ENCODE measurements around the gene CCDC7. TPM values are rescaled to one million over a fixed set of nuclear protein-coding genes. Genes with fewer than 3 reads are reported as not detected.
"Not testable (repeated sequence)": the region's sequence is repeated elsewhere in the genome, so short reads cannot be mapped to it uniquely, and the experiment has no call there.

The CCDC7 gene
- total RNA-seq, 1 donor from 2014 or later, result 20.9 TPM

GRCh38 chr10:32687546-32687945, 241.6 kb downstream of the CCDC7 start:
- intact Hi-C loops (cut with micrococcal nuclease), result no loop called here

- intact Hi-C loops (cut with micrococcal nuclease), result no loop called here
These were observed 246.2 kb downstream of the CCDC7 start for GRCh38 chr10:32692174-32692573.

- intact Hi-C loops (cut with micrococcal nuclease), result no loop called here
These were observed 247.6 kb downstream of the CCDC7 start for GRCh38 chr10:32693441-32693979.

GRCh38 chr10:32699683-32700082, 253.7 kb downstream of the CCDC7 start:
- intact Hi-C loops (cut with micrococcal nuclease), result not testable (repeated sequence)

GRCh38 chr10:32713560-32713959, 267.6 kb downstream of the CCDC7 start:
- intact Hi-C loops (cut with micrococcal nuclease), result no loop called here

GRCh38 chr10:32731527-32731926, 285.6 kb downstream of the CCDC7 start:
- intact Hi-C loops (cut with micrococcal nuclease), result no loop called here

- intact Hi-C loops (cut with micrococcal nuclease), result no loop called here
These were observed 293.0 kb downstream of the CCDC7 start for GRCh38 chr10:32738958-32739357.

- intact Hi-C loops (cut with micrococcal nuclease), result no loop called here
These were observed 298.4 kb downstream of the CCDC7 start for GRCh38 chr10:32744321-32744720.

- intact Hi-C loops (cut with micrococcal nuclease), result no loop called here
These were observed 300.9 kb downstream of the CCDC7 start for GRCh38 chr10:32746869-32747268.

- intact Hi-C loops (cut with micrococcal nuclease), result no loop called here
These were observed 305.6 kb downstream of the CCDC7 start for GRCh38 chr10:32751582-32751981.

GRCh38 chr10:32754900-32755299, 309.0 kb downstream of the CCDC7 start:
- intact Hi-C loops (cut with micrococcal nuclease), result not testable (repeated sequence)

- intact Hi-C loops (cut with micrococcal nuclease), result no loop called here
These were observed 325.3 kb downstream of the CCDC7 start for GRCh38 chr10:32771217-32771616.

- intact Hi-C loops (cut with micrococcal nuclease), result no loop called here
These were observed 327.2 kb downstream of the CCDC7 start for GRCh38 chr10:32773105-32773504.

- intact Hi-C loops (cut with micrococcal nuclease), result no loop called here
These were observed 341.0 kb downstream of the CCDC7 start for GRCh38 chr10:32786968-32787367.

- intact Hi-C loops (cut with micrococcal nuclease), result no loop called here
These were observed 341.8 kb downstream of the CCDC7 start for GRCh38 chr10:32787690-32788284.

GRCh38 chr10:32788359-32788758, 342.4 kb downstream of the CCDC7 start:
- intact Hi-C loops (cut with micrococcal nuclease), result no loop called here

GRCh38 chr10:32790483-32790882, 344.5 kb downstream of the CCDC7 start:
- intact Hi-C loops (cut with micrococcal nuclease), result no loop called here

GRCh38 chr10:32793033-32793432, 347.1 kb downstream of the CCDC7 start:
- intact Hi-C loops (cut with micrococcal nuclease), result no loop called here

- intact Hi-C loops (cut with micrococcal nuclease), result loop anchor here (1.0 kb wide), 3 partner anchors 213 to 360 kb away; no protein-coding TSS in a partner anchor
These were observed 349.8 kb downstream of the CCDC7 start for GRCh38 chr10:32795598-32796183.

- intact Hi-C loops (cut with micrococcal nuclease), result not testable (repeated sequence)
These were observed 351.5 kb downstream of the CCDC7 start for GRCh38 chr10:32797393-32797792.

GRCh38 chr10:32846974-32847373, 401.0 kb downstream of the CCDC7 start:
- intact Hi-C loops (cut with micrococcal nuclease), result no loop called here

GRCh38 chr10:32851301-32851700, 405.4 kb downstream of the CCDC7 start:
- intact Hi-C loops (cut with micrococcal nuclease), result no loop called here

- intact Hi-C loops (cut with micrococcal nuclease), result no loop called here
These were observed 408.5 kb downstream of the CCDC7 start for GRCh38 chr10:32854435-32854834.
